HCT116 (cell line): ENCODE data around the gene UBN1. TPM values are rescaled to one million over a fixed set of nuclear protein-coding genes. Genes with fewer than 3 reads are reported as not detected.

Experiments used
- ATAC-seq: fragments of 200-7000 bp; cut with Tn5 transposase; 2 replicates; pipeline ENCODE4 v1.9.1; 2020; ENCODE audit warnings: mild to moderate bottlenecking, moderate library complexity
- BruUV-seq: library from RNA; stranded (reverse); fragments of 400-500 nt; replicated peaks from 2 replicates; lab custom pipeline; 2021; lab: Mats Ljungman, UMichigan
- CTCF ChIA-PET: fragments of 300-600 bp; sonication (Branson Sonifier 250); formaldehyde crosslinking; loops from one replicate; lab custom pipeline; 2021; ENCODE audit warnings: antibody characterized with exemption; lab: Charles Lee
- POLR2A ChIA-PET: fragments of 300-600, 350-600 bp; sonication (Branson Sonifier 250); formaldehyde crosslinking; loops from one replicate; lab custom pipeline; 2021; ENCODE audit warnings: antibody characterized with exemption; lab: Charles Lee
- RAD21 ChIA-PET, 2 experiments: fragments of 300-600 bp; sonication (Branson Sonifier 250); formaldehyde crosslinking; loops; one replicate each; lab custom pipeline; 2023; ENCODE audit warnings: low total read pairs in 2 of 2; ENCODE audit not compliant: uncharacterized antibody in 2 of 2, unreplicated experiment in 2 of 2, low non-redundant PET in 1 of 2; lab: Charles Lee
- DNase-seq: peaks from one replicate; pipeline ENCODE4 v3.0.0-alpha.2; 2010; ENCODE audit warnings: low read depth, low spot score
- H2AFZ ChIP-seq: fragments of 200-600 bp; shearing (Covaris generic), sonication (generic); 2 replicates; pipeline ENCODE4 v1.6.1; 2017; ENCODE audit warnings: low read depth, mixed run types, mixed read lengths, antibody characterized with exemption, low read length; ENCODE audit not compliant: poor library complexity, severe bottlenecking
- H3K27ac ChIP-seq: 2 replicates; pipeline ENCODE4 v1.5.1; 2012; ENCODE audit warnings: low read depth, low read length
- H3K27me3 ChIP-seq: fragments of 200-600 bp; sonication (generic); 2 replicates; pipeline ENCODE4 v1.6.1; 2016; ENCODE audit warnings: mixed run types, low read length, mixed read lengths; ENCODE audit not compliant: insufficient read depth
- H3K36me3 ChIP-seq, 2 experiments: fragments of 200-500 bp in 1 of 2; fragments of 200-600 bp in 1 of 2; sonication (Bioruptor generic) in 1 of 2; sonication (generic) in 1 of 2; 2 replicates each; pipeline versions ENCODE4 v1.5.1 to v1.6.1; 2014 to 2016; ENCODE audit warnings: low read length in 2 of 2, inconsistent platforms in 1 of 2, mixed read lengths in 1 of 2, mixed run types in 1 of 2; ENCODE audit not compliant: insufficient read depth in 2 of 2, control insufficient read depth in 1 of 2
- H3K4me1 ChIP-seq, 2 experiments: fragments of 200-600 bp in 1 of 2; sonication (generic) in 1 of 2; 2 replicates each; pipeline versions ENCODE4 v1.5.1 to v1.6.1; 2012 to 2017; ENCODE audit warnings: low read length in 2 of 2, inconsistent platforms in 1 of 2, mild to moderate bottlenecking in 1 of 2, mixed read lengths in 1 of 2, mixed run types in 1 of 2, moderate library complexity in 1 of 2; ENCODE audit not compliant: insufficient read depth in 2 of 2, control insufficient read depth in 1 of 2
- H3K4me2 ChIP-seq: fragments of 200-600 bp; sonication (generic); 2 replicates; pipeline ENCODE4 v1.6.1; 2017; ENCODE audit warnings: mixed run types, low read length, mixed read lengths
- H3K4me3 ChIP-seq, 2 experiments: fragments of 200-600 bp in 1 of 2; sonication (generic) in 1 of 2; replicated peaks in 1 of 2; 2 replicates each; pipeline ENCODE4 v1.5.1; 2011 to 2016; ENCODE audit warnings: low read length in 2 of 2, control low read depth in 1 of 2, low read depth in 1 of 2, mild to moderate bottlenecking in 1 of 2, mixed read lengths in 1 of 2, mixed run types in 1 of 2
- H3K79me2 ChIP-seq: fragments of 200-600 bp; sonication (generic); 2 replicates; pipeline ENCODE4 v1.6.1; 2017; ENCODE audit warnings: mild to moderate bottlenecking, mixed run types, low read length, moderate library complexity, mixed read lengths; ENCODE audit not compliant: insufficient read depth
- H3K9ac ChIP-seq: fragments of 200-600 bp; sonication (generic); 2 replicates; pipeline ENCODE4 v1.6.1; 2016; ENCODE audit warnings: low read length, mixed read lengths
- H3K9me2 ChIP-seq: fragments of 200-600 bp; sonication (generic), shearing (Covaris generic); 2 replicates; pipeline ENCODE4 v1.6.1; 2017; ENCODE audit warnings: mixed run types, mild to moderate bottlenecking, moderate library complexity; ENCODE audit not compliant: insufficient read depth
- H3K9me3 ChIP-seq, 2 experiments: fragments of 200-500 bp in 1 of 2; fragments of 200-600 bp in 1 of 2; sonication (Bioruptor generic) in 1 of 2; sonication (generic) in 1 of 2; 2 replicates each; pipeline ENCODE4 v1.6.1; 2014 to 2017; ENCODE audit warnings: low read length in 2 of 2, mixed read lengths in 2 of 2, inconsistent platforms in 1 of 2, low read depth in 1 of 2, mild to moderate bottlenecking in 1 of 2, mixed run types in 1 of 2, moderate library complexity in 1 of 2; ENCODE audit not compliant: control insufficient read depth in 1 of 2, insufficient read depth in 1 of 2
- H4K20me1 ChIP-seq: fragments of 200-600 bp; sonication (generic), shearing (Covaris generic); 2 replicates; pipeline ENCODE4 v1.6.1; 2017; ENCODE audit warnings: mixed run types, mild to moderate bottlenecking, moderate library complexity; ENCODE audit not compliant: insufficient read depth
- CBX3 ChIP-seq: IDR thresholded peaks from 2 replicates; pipeline ENCODE4 v1.6.1; 2012; ENCODE audit warnings: low read depth
- CEBPB ChIP-seq: IDR thresholded peaks from 2 replicates; pipeline ENCODE4 v1.6.1; 2012; ENCODE audit warnings: low read depth
- EGR1 ChIP-seq: IDR thresholded peaks from 2 replicates; pipeline ENCODE4 v1.6.1; 2012; ENCODE audit warnings: low read depth
- EZH2 ChIP-seq: fragments of 200-600 bp; sonication (generic); IDR thresholded peaks from 2 replicates; pipeline ENCODE4 v1.6.1; 2017; ENCODE audit warnings: antibody characterized with exemption, mixed run types
- FOSL1 ChIP-seq: IDR thresholded peaks from 2 replicates; pipeline ENCODE4 v1.6.1; 2012; ENCODE audit warnings: low read depth
- JUND ChIP-seq: IDR thresholded peaks from 2 replicates; pipeline ENCODE4 v1.6.1; 2012
- POLR2AphosphoS5 ChIP-seq: IDR thresholded peaks from 2 replicates; pipeline ENCODE4 v1.6.1; 2011; ENCODE audit warnings: mild to moderate bottlenecking, low read depth, low read length, moderate library complexity
- RAD21 ChIP-seq: IDR thresholded peaks from 2 replicates; pipeline ENCODE4 v1.6.1; 2012; ENCODE audit warnings: low read depth, mild to moderate bottlenecking
- SIN3A ChIP-seq: IDR thresholded peaks from 2 replicates; pipeline ENCODE4 v1.6.1; 2012; ENCODE audit warnings: low read depth
- SP1 ChIP-seq: IDR thresholded peaks from 2 replicates; pipeline ENCODE4 v1.6.1; 2012; ENCODE audit warnings: low read depth
- SRF ChIP-seq: IDR thresholded peaks from 2 replicates; pipeline ENCODE4 v1.6.1; 2012; ENCODE audit warnings: low read depth
- TCF7L2 ChIP-seq: IDR thresholded peaks from 2 replicates; pipeline ENCODE4 v1.7.0; 2011; ENCODE audit warnings: borderline replicate concordance, inconsistent platforms; ENCODE audit not compliant: insufficient read depth, insufficient read length; ENCODE audit errors: extremely low read depth
- ZNF274 ChIP-seq: fragments of 200-500 bp; sonication (Bioruptor generic); IDR thresholded peaks from 2 replicates; pipeline ENCODE4 v1.6.1; 2014; ENCODE audit warnings: mild to moderate bottlenecking, low read depth, low read length, inconsistent platforms
- intact Hi-C: fragments of 100-400 bp; cut with micrococcal nuclease; formaldehyde crosslinking; loops from 2 replicates; pipeline ENCODE4 v1.10.0; 2022
- total RNA-seq: library from RNA; stranded (reverse); gene quantifications from one replicate; pipeline ENCODE4 v1.2.1, GENCODE V29; 2021; ENCODE audit not compliant: unreplicated experiment
- TF ChIP-seq, protein P1 (sequence below): IDR thresholded peaks from 2 replicates; pipeline ENCODE4 v1.6.1; 2011; ENCODE audit warnings: mild to moderate bottlenecking, low read length, moderate library complexity; ENCODE audit not compliant: insufficient replicate concordance; ENCODE audit errors: extremely low read depth
- TF ChIP-seq, protein P2 (sequence below): IDR thresholded peaks from 2 replicates; pipeline ENCODE4 v1.6.1; 2012

Gene UBN1
- total RNA-seq, 1 experiment from 2014 or later: 31.9 TPM

DNA sequence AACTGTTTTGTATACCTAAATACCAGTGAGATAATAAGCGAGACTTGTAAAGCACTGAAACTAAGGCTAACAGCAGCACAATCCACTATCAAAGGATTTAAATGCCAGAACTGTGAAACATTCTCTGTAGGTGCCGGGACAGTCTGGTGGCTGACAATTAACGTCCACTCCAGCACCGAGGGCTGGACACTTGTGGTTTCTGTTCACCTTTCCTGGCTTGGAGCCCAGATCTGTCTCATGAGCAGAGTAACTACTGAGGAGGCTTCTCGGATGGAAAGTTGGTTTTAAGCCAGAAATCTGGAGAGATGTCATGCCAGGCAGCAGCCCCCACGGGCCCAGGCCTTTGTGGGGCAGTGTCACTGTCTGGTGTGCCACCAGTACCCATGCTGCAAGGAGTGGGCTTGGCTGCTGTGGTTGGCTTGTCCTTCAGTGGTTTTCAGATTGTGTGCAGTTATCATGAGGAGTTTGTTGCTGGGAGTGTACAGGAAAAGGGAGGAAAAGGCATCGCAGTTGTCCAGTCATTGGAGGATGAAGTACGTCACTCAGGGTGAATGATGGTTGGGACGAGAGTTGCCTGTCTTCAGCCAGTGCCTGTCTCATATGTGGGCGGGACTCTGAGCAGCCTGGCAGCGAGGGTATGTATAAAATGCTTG lies 35.5 kb downstream of the UBN1 start:
- ATAC-seq: peak; percentile 85
- Histone ChIP-seq H3K27ac (peak overlapping the region; percentile 45; the same call in 1 of the 2 replicates), H3K79me2 (no peaks in the 10 kb centered on the region), H3K9ac (0 out of 2 replicates have a peak overlapping the region, but pooled peaks have one; percentile 2), H3K36me3 (peaks cover 37 to 49% of the 10 kb centered on the region in 2 experiments), H4K20me1 (peaks cover 8% of the 10 kb centered on the region; the same call in 1 of the 2 replicates), H2AFZ (no peak overlapping the region), H3K4me2 (peak overlapping the region; percentile 55), H3K4me3 (no peak overlapping the region), H3K9me3 (no peaks in the 10 kb centered on the region; a peak in 1 of 4 replicates), H3K4me1 (peaks cover 21 to 27% of the 10 kb centered on the region in 2 experiments), H3K9me2 (no peaks in the 10 kb centered on the region), H3K27me3 (no peaks in the 10 kb centered on the region)
- ChIA-PET POLR2A (no interaction called here), CTCF (no interaction called here), RAD21 (no interaction called here)
- intact Hi-C loops: loop anchor here (1.0 to 2.0 kb wide), 2 partner anchors 63 to 74 kb away; no protein-coding TSS in a partner anchor
- BruUV-seq: TSS peak; percentile 42
- TF ChIP-seq SRF (peak; percentile 56; the same call in 1 of the 2 replicates), JUND (peak; percentile 78), CBX3 (peak; percentile 75), CEBPB (peak; percentile 70), RAD21 (peak; percentile 33; the same call in 1 of the 2 replicates), TCF7L2 (peak; percentile 54), SIN3A (peak; percentile 95), EZH2 (no peak), SP1 (peak; percentile 83), FOSL1 (peak; percentile 67), ZNF274 (no peak), POLR2AphosphoS5 (peak; percentile 75), EGR1 (no peak)
- TF ChIP-seq, protein P1, sequence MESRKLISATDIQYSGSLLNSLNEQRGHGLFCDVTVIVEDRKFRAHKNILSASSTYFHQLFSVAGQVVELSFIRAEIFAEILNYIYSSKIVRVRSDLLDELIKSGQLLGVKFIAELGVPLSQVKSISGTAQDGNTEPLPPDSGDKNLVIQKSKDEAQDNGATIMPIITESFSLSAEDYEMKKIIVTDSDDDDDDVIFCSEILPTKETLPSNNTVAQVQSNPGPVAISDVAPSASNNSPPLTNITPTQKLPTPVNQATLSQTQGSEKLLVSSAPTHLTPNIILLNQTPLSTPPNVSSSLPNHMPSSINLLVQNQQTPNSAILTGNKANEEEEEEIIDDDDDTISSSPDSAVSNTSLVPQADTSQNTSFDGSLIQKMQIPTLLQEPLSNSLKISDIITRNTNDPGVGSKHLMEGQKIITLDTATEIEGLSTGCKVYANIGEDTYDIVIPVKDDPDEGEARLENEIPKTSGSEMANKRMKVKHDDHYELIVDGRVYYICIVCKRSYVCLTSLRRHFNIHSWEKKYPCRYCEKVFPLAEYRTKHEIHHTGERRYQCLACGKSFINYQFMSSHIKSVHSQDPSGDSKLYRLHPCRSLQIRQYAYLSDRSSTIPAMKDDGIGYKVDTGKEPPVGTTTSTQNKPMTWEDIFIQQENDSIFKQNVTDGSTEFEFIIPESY: peak; percentile 16
- TF ChIP-seq, protein P2, sequence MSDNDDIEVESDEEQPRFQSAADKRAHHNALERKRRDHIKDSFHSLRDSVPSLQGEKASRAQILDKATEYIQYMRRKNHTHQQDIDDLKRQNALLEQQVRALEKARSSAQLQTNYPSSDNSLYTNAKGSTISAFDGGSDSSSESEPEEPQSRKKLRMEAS: peak; percentile 78
- peak; percentile 92 for DNase-seq
